Liver (tissue), 3 donors: ENCODE measurements around the gene TJP1.

Experiments used
- EGR1 ChIP-seq, 2 donors: IDR thresholded peaks; 2 replicates each; pipeline ENCODE4 v1.6.1; 2016 to 2018; ENCODE audit warnings: antibody characterized with exemption in 2 of 2, low read depth in 2 of 2
- FOXA1 ChIP-seq: IDR thresholded peaks from 2 replicates; pipeline ENCODE4 v1.6.1; 2016; ENCODE audit warnings: antibody characterized with exemption
- GABPA ChIP-seq, 2 donors: IDR thresholded peaks in 1 of 2; conservative IDR thresholded peaks in 1 of 2; 2 replicates each; pipeline ENCODE4 v1.6.1; 2016; ENCODE audit warnings: antibody characterized with exemption in 2 of 2, mild to moderate bottlenecking in 1 of 2, moderate library complexity in 1 of 2
- HNF4A ChIP-seq, 2 donors: conservative IDR thresholded peaks; 2 replicates each; pipeline ENCODE4 v1.6.1; 2016; ENCODE audit warnings: antibody characterized with exemption in 2 of 2, mild to moderate bottlenecking in 2 of 2
- HNF4G ChIP-seq: IDR thresholded peaks from 2 replicates; pipeline ENCODE4 v1.6.1; 2016; ENCODE audit warnings: antibody characterized with exemption
- JUND ChIP-seq, 2 donors: IDR thresholded peaks; 2 replicates each; pipeline ENCODE4 v1.6.1; 2016; ENCODE audit warnings: antibody characterized with exemption in 2 of 2
- RAD21 ChIP-seq, 2 donors: IDR thresholded peaks; 2 replicates each; pipeline ENCODE4 v1.6.1; 2016; ENCODE audit warnings: antibody characterized with exemption in 2 of 2, mild to moderate bottlenecking in 2 of 2
- SP1 ChIP-seq: IDR thresholded peaks from 2 replicates; pipeline ENCODE4 v1.6.1; 2018; ENCODE audit warnings: antibody characterized with exemption, mild to moderate bottlenecking
- TAF1 ChIP-seq: conservative IDR thresholded peaks from 2 replicates; pipeline ENCODE4 v1.6.1; 2016; ENCODE audit warnings: antibody characterized with exemption, mild to moderate bottlenecking
- YY1 ChIP-seq: IDR thresholded peaks from 2 replicates; pipeline ENCODE4 v1.6.1; 2016; ENCODE audit warnings: antibody characterized with exemption, mild to moderate bottlenecking
- TF ChIP-seq, protein P1 (sequence below): IDR thresholded peaks from 2 replicates; pipeline ENCODE4 v1.6.1; 2016; ENCODE audit warnings: antibody characterized with exemption, mild to moderate bottlenecking
- TF ChIP-seq, protein P2 (sequence below): fragments of 150-350 bp; IDR thresholded peaks from 2 replicates; pipeline ENCODE4 v1.5.1; 2017; ENCODE audit warnings: improper control_type of control experiment, low read depth, low read length; ENCODE audit not compliant: missing input control
- TF ChIP-seq, protein P3 (sequence below): IDR thresholded peaks from 2 replicates; pipeline ENCODE4 v1.6.1; 2016; ENCODE audit warnings: antibody characterized with exemption
- donor health status: healthy.
- donor health status: healthy.

DNA sequence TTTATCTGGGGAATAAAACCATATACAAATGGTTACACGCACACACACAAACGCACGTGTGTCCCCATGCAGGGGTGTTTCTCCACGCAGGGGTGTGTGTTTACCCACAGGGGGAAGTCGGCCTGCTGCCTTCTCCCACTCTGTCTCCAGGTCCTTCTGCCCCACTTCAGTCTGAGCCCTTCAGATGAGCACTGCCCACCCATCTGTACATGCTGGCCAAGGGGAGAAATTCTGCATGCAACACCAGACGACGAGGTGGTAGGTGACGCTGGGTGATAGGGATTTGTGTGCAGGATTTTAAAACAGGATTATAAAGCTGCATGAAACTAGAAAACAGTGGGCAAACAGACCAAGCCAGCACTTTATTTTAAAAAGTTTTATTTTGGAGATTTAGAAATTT, 122.5 kb downstream of the TJP1 start:
- no peak for TF ChIP-seq TAF1
- no peak for TF ChIP-seq HNF4A (conservative IDR thresholded peaks at IDR 0.05)
- TF ChIP-seq, protein P1, sequence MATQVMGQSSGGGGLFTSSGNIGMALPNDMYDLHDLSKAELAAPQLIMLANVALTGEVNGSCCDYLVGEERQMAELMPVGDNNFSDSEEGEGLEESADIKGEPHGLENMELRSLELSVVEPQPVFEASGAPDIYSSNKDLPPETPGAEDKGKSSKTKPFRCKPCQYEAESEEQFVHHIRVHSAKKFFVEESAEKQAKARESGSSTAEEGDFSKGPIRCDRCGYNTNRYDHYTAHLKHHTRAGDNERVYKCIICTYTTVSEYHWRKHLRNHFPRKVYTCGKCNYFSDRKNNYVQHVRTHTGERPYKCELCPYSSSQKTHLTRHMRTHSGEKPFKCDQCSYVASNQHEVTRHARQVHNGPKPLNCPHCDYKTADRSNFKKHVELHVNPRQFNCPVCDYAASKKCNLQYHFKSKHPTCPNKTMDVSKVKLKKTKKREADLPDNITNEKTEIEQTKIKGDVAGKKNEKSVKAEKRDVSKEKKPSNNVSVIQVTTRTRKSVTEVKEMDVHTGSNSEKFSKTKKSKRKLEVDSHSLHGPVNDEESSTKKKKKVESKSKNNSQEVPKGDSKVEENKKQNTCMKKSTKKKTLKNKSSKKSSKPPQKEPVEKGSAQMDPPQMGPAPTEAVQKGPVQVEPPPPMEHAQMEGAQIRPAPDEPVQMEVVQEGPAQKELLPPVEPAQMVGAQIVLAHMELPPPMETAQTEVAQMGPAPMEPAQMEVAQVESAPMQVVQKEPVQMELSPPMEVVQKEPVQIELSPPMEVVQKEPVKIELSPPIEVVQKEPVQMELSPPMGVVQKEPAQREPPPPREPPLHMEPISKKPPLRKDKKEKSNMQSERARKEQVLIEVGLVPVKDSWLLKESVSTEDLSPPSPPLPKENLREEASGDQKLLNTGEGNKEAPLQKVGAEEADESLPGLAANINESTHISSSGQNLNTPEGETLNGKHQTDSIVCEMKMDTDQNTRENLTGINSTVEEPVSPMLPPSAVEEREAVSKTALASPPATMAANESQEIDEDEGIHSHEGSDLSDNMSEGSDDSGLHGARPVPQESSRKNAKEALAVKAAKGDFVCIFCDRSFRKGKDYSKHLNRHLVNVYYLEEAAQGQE = no peak
- TF ChIP-seq RAD21 (IDR thresholded peaks at IDR 0.05) = no peak
- TF ChIP-seq, protein P2, sequence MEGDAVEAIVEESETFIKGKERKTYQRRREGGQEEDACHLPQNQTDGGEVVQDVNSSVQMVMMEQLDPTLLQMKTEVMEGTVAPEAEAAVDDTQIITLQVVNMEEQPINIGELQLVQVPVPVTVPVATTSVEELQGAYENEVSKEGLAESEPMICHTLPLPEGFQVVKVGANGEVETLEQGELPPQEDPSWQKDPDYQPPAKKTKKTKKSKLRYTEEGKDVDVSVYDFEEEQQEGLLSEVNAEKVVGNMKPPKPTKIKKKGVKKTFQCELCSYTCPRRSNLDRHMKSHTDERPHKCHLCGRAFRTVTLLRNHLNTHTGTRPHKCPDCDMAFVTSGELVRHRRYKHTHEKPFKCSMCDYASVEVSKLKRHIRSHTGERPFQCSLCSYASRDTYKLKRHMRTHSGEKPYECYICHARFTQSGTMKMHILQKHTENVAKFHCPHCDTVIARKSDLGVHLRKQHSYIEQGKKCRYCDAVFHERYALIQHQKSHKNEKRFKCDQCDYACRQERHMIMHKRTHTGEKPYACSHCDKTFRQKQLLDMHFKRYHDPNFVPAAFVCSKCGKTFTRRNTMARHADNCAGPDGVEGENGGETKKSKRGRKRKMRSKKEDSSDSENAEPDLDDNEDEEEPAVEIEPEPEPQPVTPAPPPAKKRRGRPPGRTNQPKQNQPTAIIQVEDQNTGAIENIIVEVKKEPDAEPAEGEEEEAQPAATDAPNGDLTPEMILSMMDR = no peak
- TF ChIP-seq GABPA (IDR thresholded peaks at IDR 0.05 in 1 of 2, conservative IDR thresholded peaks at IDR 0.05 in 1 of 2) = no peak
- TF ChIP-seq, protein P3, sequence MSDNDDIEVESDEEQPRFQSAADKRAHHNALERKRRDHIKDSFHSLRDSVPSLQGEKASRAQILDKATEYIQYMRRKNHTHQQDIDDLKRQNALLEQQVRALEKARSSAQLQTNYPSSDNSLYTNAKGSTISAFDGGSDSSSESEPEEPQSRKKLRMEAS = no peak
- TF ChIP-seq HNF4G = no peak
- no peak for TF ChIP-seq FOXA1
- no peak for TF ChIP-seq EGR1 (IDR thresholded peaks at IDR 0.05; ENCODE audit: low read depth in 2 of 2)
- no peak for TF ChIP-seq SP1
- no peak for TF ChIP-seq YY1
- TF ChIP-seq JUND (IDR thresholded peaks at IDR 0.05) = no peak
